Bronchus fibroblast of lung (primary cell): Measurements from ENCODE around the gene CUL7. TPM values are rescaled to one million over a fixed set of nuclear protein-coding genes. Genes with fewer than 3 reads are reported as not detected.

Experiments used
- total RNA-seq: library from RNA; depleted of rRNA; stranded (reverse); fragments of >200 nt; gene quantifications from 2 replicates; pipeline ENCODE4 v1.2.3, GENCODE V29; 2015

The CUL7 gene
- total RNA-seq: 27.6 and 30.0 TPM in 2 replicates

GRCh38 chr6:43053545-43054205 lies at the start of gene CUL7:
Gene CUL7 (minus strand): TSS chr6:43053851. CDS start chr6:43052788, 1,063 bp downstream.

GRCh38 chr6:43075670-43076463 lies 22.2 kb upstream of the CUL7 start, which contains the start of gene PTK7:
Gene PTK7 (plus strand): TSS chr6:43076314. CDS start chr6:43076489, 175 bp downstream.

DNA sequence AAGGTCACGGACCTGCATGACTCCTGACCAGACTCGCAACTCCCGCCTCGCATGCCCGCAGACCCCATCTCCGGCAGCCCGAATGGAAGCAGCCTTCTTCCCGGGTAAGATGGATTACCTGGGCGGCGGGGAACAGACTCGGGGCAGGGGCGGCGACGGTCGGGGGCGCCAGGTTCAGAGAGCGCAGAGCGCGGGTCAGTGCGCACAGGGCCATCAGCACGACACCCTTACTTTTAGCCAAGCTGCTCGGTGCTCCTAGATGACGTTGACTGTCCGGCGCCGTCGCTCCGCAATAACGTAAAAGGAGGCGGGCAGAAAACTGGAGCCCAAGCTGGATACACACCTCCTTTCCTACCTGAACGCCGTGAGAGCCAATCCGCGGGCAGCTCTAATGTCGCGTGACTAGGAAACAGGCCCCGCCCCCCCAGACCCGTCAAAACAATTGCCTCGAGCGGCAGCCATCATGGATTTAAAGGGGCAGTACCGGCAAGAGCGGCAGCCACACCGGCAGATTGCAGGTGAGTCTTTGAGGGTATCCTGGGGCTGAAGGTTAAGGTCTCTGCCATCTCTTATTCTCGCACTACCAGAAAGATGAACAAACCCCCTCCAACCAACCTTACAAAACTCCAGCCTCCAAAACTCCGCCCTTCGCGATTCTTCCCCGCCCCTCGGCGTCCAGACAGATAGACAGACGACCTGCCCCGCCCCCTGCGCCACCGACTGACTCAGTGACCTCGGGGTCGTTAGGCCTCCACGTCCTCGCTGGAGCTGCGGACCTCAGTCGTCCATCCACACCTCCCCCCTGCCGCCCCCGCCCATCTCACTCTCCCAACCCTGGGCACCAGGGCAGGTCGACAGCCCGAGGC lies 5.8 kb upstream of the CUL7 start, which contains the start of the genes KLC4 and MRPL2:
KLC4 (plus strand) TSS at position 464 of the 866 bp plus-strand sequence. CDS start 1,705 bp downstream, outside the sequence.
MRPL2 (minus strand) TSS at position 267 of the 866 bp plus-strand sequence; CDS start at position 214, 53 bp downstream.

GRCh38 chr6:43021270-43022047 lies 32.2 kb downstream of the CUL7 start, which contains the start of gene RRP36:
Gene RRP36 (plus strand): TSS chr6:43021623. CDS start chr6:43021655, 32 bp downstream.

GRCh38 chr6:43013843-43014433 lies 39.7 kb downstream of the CUL7 start, which contains the start of the genes KLHDC3 and MEA1:
Gene KLHDC3 (plus strand): TSS chr6:43014249. CDS start chr6:43017193, 2,944 bp downstream.
Gene MEA1 (minus strand): TSS chr6:43013946. CDS start chr6:43013813, 133 bp downstream.

Other genes with a start within 250 kb of the CUL7 start
- gene RPL7L1, start 174.2 kb downstream of the CUL7 start, total RNA-seq: 97.8 and 108 TPM in 2 replicates
- gene PTCRA, start 137.8 kb downstream of the CUL7 start, total RNA-seq: not detected in 2 replicates
- 28.7 and 29.3 TPM in 2 replicates for gene CNPY3, start 124.4 kb downstream of the CUL7 start, total RNA-seq
- not detected in 2 replicates for gene GNMT, start 93.1 kb downstream of the CUL7 start, total RNA-seq
- gene PEX6, start 74.7 kb downstream of the CUL7 start, total RNA-seq: 22.0 and 23.2 TPM in 2 replicates
- 54.3 and 71.8 TPM in 2 replicates for gene PPP2R5D, start 69.3 kb downstream of the CUL7 start, total RNA-seq
- 110 and 111 TPM in 2 replicates for gene MEA1, start 39.9 kb downstream of the CUL7 start, total RNA-seq
- 83.7 and 84.1 TPM in 2 replicates for gene KLHDC3, start 39.6 kb downstream of the CUL7 start, total RNA-seq
- 109 and 114 TPM in 2 replicates for gene RRP36, start 32.2 kb downstream of the CUL7 start, total RNA-seq
- gene MRPL2, start 5.6 kb upstream of the CUL7 start, total RNA-seq: 32.6 and 53.5 TPM in 2 replicates
- gene KLC4, start 5.8 kb upstream of the CUL7 start, total RNA-seq: 7.6 and 8.3 TPM in 2 replicates
- 96.6 and 102 TPM in 2 replicates for gene PTK7, start 22.5 kb upstream of the CUL7 start, total RNA-seq
- 25.9 and 26.0 TPM in 2 replicates for gene SRF, start 117.4 kb upstream of the CUL7 start, total RNA-seq
- gene CUL9, start 128.3 kb upstream of the CUL7 start, total RNA-seq: 17.4 and 22.9 TPM in 2 replicates
- 70.2 and 74.8 TPM in 2 replicates for gene DNPH1, start 175.6 kb upstream of the CUL7 start, total RNA-seq
- under 0.01 TPM in 1 of 2 replicates, not detected in the other for gene TTBK1, start 189.6 kb upstream of the CUL7 start, total RNA-seq
- gene SLC22A7, start 244.4 kb upstream of the CUL7 start, total RNA-seq: not detected in 2 replicates